GM12801 (cell line): Measurements from ENCODE around the gene ME1.

ENCODE experiments used
- CTCF ChIP-seq: IDR thresholded peaks from one replicate; pipeline ENCODE4 v1.5.1; 2011; ENCODE audit warnings: control low read depth; ENCODE audit not compliant: insufficient read length; ENCODE audit errors: extremely low read depth

The ME1 gene

GRCh38 chr6:83270971-83271719 is 159.7 kb downstream of the ME1 start:
- no peak for TF ChIP-seq CTCF

- no peak for TF ChIP-seq CTCF
Observed at GRCh38 chr6:83265384-83265783, 165.5 kb downstream of the ME1 start.

GRCh38 chr6:83260577-83260976 is 170.3 kb downstream of the ME1 start:
- TF ChIP-seq CTCF = no peak

DNA sequence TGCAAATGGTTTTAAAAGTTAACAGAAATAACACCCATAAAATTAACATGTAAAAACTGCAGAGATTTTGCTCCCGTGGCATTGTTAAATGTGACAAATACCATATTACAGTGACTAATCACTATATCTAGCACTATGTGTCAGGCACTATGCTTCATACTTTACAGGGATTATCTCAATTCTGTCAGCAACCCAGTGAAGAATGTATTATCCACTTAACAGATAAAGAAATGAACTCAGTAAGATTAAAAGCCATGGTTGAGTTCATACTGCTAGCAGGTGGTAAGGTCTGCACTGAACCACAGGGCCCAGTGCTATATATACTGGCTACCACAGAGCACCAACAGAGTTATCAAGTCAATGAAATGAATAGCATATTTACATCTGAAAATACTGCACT is 172.3 kb downstream of the ME1 start:
- no peak for TF ChIP-seq CTCF

- no peak for TF ChIP-seq CTCF
Observed at GRCh38 chr6:83257791-83258190, 173.1 kb downstream of the ME1 start.

DNA sequence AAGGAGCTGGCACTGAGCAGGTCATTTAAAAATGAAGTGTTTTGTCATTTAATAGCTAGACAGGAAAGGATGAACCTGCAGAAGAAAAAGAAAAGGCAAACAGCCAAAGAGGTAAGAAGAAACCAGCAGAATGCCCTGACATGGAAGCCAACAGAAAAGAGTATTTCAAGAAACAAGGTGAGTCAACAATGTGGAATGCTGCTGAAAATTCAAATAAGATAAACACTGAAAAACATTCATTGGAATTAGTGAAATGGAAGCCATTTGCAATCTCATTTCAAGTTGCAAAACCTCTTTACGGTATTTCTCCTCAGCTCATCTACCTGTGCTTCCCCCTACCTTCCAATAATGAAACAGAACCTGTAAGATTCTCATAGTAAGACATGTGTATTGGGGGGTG is 178.1 kb downstream of the ME1 start:
- TF ChIP-seq CTCF = no peak

DNA sequence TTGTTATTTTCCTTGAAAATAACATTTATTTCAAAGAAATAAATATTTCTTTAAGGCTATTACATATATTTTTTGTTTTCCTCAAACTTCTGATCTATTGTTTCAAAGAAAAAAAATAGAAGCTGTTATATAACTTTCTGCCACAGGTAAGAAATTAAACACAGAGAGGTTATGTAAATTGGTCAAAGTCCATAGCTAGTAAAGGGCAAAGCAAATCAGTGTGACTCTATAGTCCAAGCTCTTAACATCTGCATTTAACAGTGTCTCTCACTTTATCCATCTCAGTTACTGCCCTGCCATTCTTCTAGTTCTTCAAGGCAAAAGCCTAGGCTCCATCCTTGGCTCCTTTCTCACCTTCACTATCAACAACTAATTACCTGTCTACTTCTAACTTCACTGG is 180.6 kb downstream of the ME1 start:
- TF ChIP-seq CTCF = no peak
